ENCODE data around the gene OR13J1. TPM values are rescaled to one million over a fixed set of nuclear protein-coding genes. Genes with fewer than 3 reads are reported as not detected.

OR13J1 gene
- total and polyA plus RNA-seq, 9 donors: not detected

DNA sequence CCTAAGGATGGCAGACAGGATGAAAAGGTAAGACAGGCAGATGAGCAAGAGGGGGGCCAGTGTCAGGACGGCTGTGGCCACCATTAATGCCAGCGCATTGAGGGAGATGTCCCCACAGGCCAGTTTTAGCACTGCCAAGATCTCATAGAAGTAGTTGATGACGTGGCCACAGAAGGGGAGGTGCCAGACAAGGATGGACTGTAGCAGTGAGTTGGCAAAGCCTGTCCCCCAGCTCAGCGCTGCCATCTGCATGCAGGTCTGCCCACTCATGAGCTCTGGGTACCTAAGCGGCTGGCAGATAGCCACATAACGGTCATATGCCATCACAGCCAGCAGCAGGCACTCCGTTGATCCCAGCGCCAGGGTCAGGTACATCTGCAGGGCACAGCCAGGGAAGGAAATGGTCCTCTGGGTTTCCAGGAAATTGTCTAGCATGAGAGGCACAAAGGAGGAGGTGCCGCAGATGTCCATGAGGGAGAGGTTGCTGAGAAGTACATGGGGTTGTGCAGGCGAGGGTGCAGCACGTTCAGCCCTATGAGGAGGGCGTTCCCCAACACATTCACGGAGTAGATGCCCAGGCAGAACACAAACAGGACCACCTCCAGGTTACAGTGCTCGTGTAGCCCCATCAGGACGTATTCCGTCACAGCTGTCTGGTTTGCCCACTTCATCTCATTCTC is 10.8 kb downstream of the OR13J1 start:
- intact Hi-C loops (cut with DNase I): no loop called here
- Histone ChIP-seq H3K36me3 (no peaks in the 10 kb centered on the region), H3K27ac (no peak overlapping the region), H3K4me1 (ENCODE audit: insufficient read depth) (no peaks in the 10 kb centered on the region), H3K9me3 (no peaks in the 10 kb centered on the region), H3K27me3 (no peaks in the 10 kb centered on the region), H3K4me3 (no peak overlapping the region)
- no peak for TF ChIP-seq EP300 (IDR thresholded peaks at IDR 0.05)
- TF ChIP-seq, protein P1, sequence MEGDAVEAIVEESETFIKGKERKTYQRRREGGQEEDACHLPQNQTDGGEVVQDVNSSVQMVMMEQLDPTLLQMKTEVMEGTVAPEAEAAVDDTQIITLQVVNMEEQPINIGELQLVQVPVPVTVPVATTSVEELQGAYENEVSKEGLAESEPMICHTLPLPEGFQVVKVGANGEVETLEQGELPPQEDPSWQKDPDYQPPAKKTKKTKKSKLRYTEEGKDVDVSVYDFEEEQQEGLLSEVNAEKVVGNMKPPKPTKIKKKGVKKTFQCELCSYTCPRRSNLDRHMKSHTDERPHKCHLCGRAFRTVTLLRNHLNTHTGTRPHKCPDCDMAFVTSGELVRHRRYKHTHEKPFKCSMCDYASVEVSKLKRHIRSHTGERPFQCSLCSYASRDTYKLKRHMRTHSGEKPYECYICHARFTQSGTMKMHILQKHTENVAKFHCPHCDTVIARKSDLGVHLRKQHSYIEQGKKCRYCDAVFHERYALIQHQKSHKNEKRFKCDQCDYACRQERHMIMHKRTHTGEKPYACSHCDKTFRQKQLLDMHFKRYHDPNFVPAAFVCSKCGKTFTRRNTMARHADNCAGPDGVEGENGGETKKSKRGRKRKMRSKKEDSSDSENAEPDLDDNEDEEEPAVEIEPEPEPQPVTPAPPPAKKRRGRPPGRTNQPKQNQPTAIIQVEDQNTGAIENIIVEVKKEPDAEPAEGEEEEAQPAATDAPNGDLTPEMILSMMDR (IDR thresholded peaks at IDR 0.05): no peak
- no peak for TF ChIP-seq POLR2A (IDR thresholded peaks at IDR 0.05)
- DNase-seq: no peak
- 32 to 41% (median 34%) methylated on average over 16 of the region's 16 CpGs for WGBS, 3 donors

DNA sequence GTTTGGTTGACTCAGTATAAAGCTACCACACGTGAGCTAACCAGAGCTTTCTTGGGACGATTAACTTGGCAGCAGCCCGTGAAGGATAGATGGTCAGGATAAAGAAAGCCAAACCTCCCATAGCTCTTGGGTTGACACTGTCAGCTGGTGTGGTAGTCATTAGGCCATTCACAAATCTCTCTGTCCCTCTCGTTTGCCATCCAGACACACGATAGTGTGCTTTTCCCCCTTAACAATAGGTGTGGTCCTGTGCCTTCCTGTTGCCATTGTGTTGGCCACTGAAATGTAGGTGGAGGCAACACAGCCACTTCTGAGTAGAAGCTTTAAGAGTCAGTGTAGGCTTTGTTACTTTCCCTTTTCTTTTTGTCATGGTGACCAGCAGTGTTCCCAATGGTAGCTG is 11.7 kb downstream of the OR13J1 start:
- no peak overlapping the region for H3K4me3 ChIP-seq
- intact Hi-C loops (cut with DNase I): no loop called here
- no peaks in the 10 kb centered on the region for H3K9me3 ChIP-seq
- TF ChIP-seq, protein P1 (IDR thresholded peaks at IDR 0.05): no peak
- no peak for TF ChIP-seq EP300 (IDR thresholded peaks at IDR 0.05)
- no peak for TF ChIP-seq POLR2A (IDR thresholded peaks at IDR 0.05)
- WGBS, 3 donors: 70 to 79% (median 77%) methylated on average over 5 of the region's 5 CpGs
- no peak overlapping the region for H3K27ac ChIP-seq
- no peaks in the 10 kb centered on the region for H3K4me1 ChIP-seq (ENCODE audit: insufficient read depth)
- DNase-seq: no peak
- no peaks in the 10 kb centered on the region for H3K27me3 ChIP-seq
- no peaks in the 10 kb centered on the region for H3K36me3 ChIP-seq

DNA sequence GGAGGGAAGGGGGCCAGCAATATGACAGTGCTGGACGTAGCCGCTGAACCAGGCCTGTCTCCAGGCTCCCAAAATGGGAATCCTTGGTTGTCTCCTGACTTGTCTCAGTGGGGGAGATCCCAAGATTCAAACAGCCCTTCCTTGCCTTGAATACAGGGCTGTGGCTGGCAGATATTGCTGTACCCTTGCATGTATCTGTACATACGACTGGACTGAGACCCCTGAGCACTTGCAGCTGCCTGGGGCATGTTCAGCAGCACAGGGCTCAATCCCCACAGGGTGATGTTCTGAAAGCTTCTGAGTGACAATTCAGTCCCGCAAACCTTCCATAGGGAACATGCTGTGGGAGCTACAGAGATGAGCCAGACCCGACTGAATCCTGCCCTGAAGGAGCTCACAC is 13.3 kb downstream of the OR13J1 start:
- no peaks in the 10 kb centered on the region for H3K4me1 ChIP-seq (ENCODE audit: insufficient read depth)
- no peaks in the 10 kb centered on the region for H3K36me3 ChIP-seq
- peak in 1 of 5 donors; percentile 23 for DNase-seq
- no peaks in the 10 kb centered on the region for H3K9me3 ChIP-seq
- intact Hi-C loops (cut with DNase I): no loop called here
- H3K27me3 ChIP-seq: no peaks in the 10 kb centered on the region
- H3K27ac ChIP-seq: no peak overlapping the region
- 80 to 82% (median 81%) methylated on average over 5 of the region's 5 CpGs for WGBS, 3 donors
- TF ChIP-seq EP300 (IDR thresholded peaks at IDR 0.05) (no peak), POLR2A (IDR thresholded peaks at IDR 0.05) (no peak)
- TF ChIP-seq, protein P1 (IDR thresholded peaks at IDR 0.05): no peak
- no peak overlapping the region for H3K4me3 ChIP-seq

DNA sequence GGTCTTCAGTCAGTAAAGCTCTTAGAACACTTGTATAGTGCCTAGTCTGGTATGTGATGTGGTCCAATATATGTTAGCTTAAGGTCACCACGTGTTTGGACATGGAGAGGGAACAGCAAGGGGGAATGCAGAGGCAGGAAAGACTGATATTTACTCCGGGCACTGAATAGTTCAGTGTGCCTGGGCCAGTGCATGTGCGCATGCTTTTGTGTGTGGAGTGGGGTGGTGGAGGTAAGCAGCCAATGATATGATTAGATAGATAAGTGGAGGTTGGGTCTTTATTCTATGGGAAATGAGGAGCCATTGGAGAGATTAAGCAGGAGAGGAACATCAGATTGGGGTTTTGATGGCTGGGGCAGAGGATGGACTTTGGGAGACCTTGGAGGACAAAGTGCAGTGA is 14.0 kb downstream of the OR13J1 start:
- Histone ChIP-seq H3K4me1 (ENCODE audit: insufficient read depth) (no peaks in the 10 kb centered on the region), H3K27me3 (no peaks in the 10 kb centered on the region), H3K27ac (no peak overlapping the region), H3K36me3 (no peaks in the 10 kb centered on the region), H3K9me3 (no peaks in the 10 kb centered on the region), H3K4me3 (no peak overlapping the region)
- TF ChIP-seq POLR2A (IDR thresholded peaks at IDR 0.05) (no peak), EP300 (IDR thresholded peaks at IDR 0.05) (no peak)
- TF ChIP-seq, protein P1 (IDR thresholded peaks at IDR 0.05): no peak
- intact Hi-C loops (cut with DNase I): no loop called here
- peak in 1 of 5 donors; percentile 7 for DNase-seq
- 75 to 79% (median 78%) methylated on average over 3 of the region's 3 CpGs for WGBS, 3 donors

Measured in ovary (tissue), 9 donors.